ENCODE data around the gene CIAO3. TPM values are rescaled to one million over a fixed set of nuclear protein-coding genes. Genes with fewer than 3 reads are reported as not detected.

The CIAO3 gene
- total RNA-seq, 1 experiment from 2014 or later, result 21.9 TPM

- Mint-ChIP-seq H3K9me3 (no peaks in the 10 kb centered on the region; a peak in 1 of 5 replicates), H3K27ac (no peak overlapping the region), H3K4me1 (peaks cover 0 to 3% of the 10 kb centered on the region in 2 experiments; a peak in 1 of 4 replicates), H3K27me3 (ENCODE audit: low read depth) (peaks cover 3% of the 10 kb centered on the region), H3K4me3 (no peak overlapping the region), H3K36me3 (ENCODE audit: insufficient read depth in 1 of 3, low read depth in 3 of 3) (no peaks in the 10 kb centered on the region)
- no peak overlapping the region for H2BK20ac ChIP-seq (ENCODE audit: low read depth, low read length, poor library complexity, severe bottlenecking)
- H4K91ac ChIP-seq (ENCODE audit: insufficient read length, low read depth, low read length), result no peak overlapping the region
- no peaks in the 10 kb centered on the region for H3K4me1 ChIP-seq (ENCODE audit: insufficient read depth, low read length)
- H3K27ac ChIP-seq (ENCODE audit: insufficient read length, low read depth, low read length), result no peak overlapping the region
- no peak overlapping the region for H2AFZ ChIP-seq (ENCODE audit: low read length)
- no peak overlapping the region for H4K5ac ChIP-seq (ENCODE audit: insufficient read length, low read depth, low read length)
- H3K4me2 ChIP-seq (ENCODE audit: insufficient read depth, insufficient read length, low read length), result no peak overlapping the region
- no peaks in the 10 kb centered on the region for H3K79me2 ChIP-seq (ENCODE audit: insufficient read depth, low read length)
- WGBS (ENCODE audit: extremely low coverage, insufficient read length, low lambda C conversion rate), result no CpG with 5 or more reads among the region's 29 CpGs
- H3K23me2 ChIP-seq (ENCODE audit: insufficient read length, low read depth, low read length, poor library complexity, severe bottlenecking), result no peaks in the 10 kb centered on the region
- H2BK120ac ChIP-seq (ENCODE audit: low read depth, low read length, poor library complexity, severe bottlenecking), result no peak overlapping the region
- no peak overlapping the region for H4K8ac ChIP-seq (replicated peaks; ENCODE audit: insufficient read length, low read depth, low read length)
- H3T11ph ChIP-seq (ENCODE audit: low read length), result no peak overlapping the region
- no peak overlapping the region for H3K18ac ChIP-seq (ENCODE audit: insufficient read length, low read depth, low read length)
- no peak overlapping the region for H2BK15ac ChIP-seq (ENCODE audit: low read depth, low read length)
- no peaks in the 10 kb centered on the region for H4K20me1 ChIP-seq (ENCODE audit: control insufficient read depth, insufficient read depth, insufficient read length)
- no peak overlapping the region for H2BK12ac ChIP-seq (ENCODE audit: insufficient read length, low read depth, low read length)
- no peak overlapping the region for H3K23ac ChIP-seq (ENCODE audit: insufficient read length, low read depth, low read length)
- TF ChIP-seq CTCF (conservative IDR thresholded peaks at IDR 0.05), result no peak
- H3K14ac ChIP-seq (ENCODE audit: insufficient read depth, low read length), result no peak overlapping the region
- H3K9ac ChIP-seq (ENCODE audit: extremely low read depth, insufficient read length, low read length), result no peak overlapping the region
- H3K9me3 ChIP-seq (ENCODE audit: control insufficient read depth, low read depth, low read length), result no peaks in the 10 kb centered on the region
- no peaks in the 10 kb centered on the region for H3K27me3 ChIP-seq (ENCODE audit: insufficient read depth, low read length)
- H3K4ac ChIP-seq (ENCODE audit: low read depth, low read length), result no peak overlapping the region
- no peaks in the 10 kb centered on the region for H3K79me1 ChIP-seq (ENCODE audit: insufficient read depth, low read depth, low read length, poor library complexity, severe bottlenecking)
- no peak overlapping the region for H2AK5ac ChIP-seq (ENCODE audit: insufficient read length, low read length)
- DNase-seq, result no peak
- no peak overlapping the region for H2BK5ac ChIP-seq (ENCODE audit: insufficient read length, low read length)
- H3K56ac ChIP-seq (ENCODE audit: insufficient read length, low read depth, low read length), result no peak overlapping the region
Observed at GRCh38 chr16:766008-766819, 25.4 kb upstream of the CIAO3 start.

Measured in H9 (cell line).